ENCODE results near the gene PDGFRB.

Gene PDGFRB

GRCh38 chr5:150124111-150124557 is 31.5 kb downstream of the PDGFRB start:
- no peak overlapping the region for H3K4me3 ChIP-seq
- no peak overlapping the region for H3K9ac ChIP-seq (ENCODE audit: insufficient read length)
- no peaks in the 10 kb centered on the region for H3K9me3 ChIP-seq (ENCODE audit: low read depth, low read length)
- H3K27ac ChIP-seq, result no peak overlapping the region
- TF ChIP-seq FOXP2 (optimal IDR thresholded peaks at IDR 0.05; ENCODE audit: control extremely low read depth, extremely low read length, insufficient read depth) (no peak), EZH2 (IDR thresholded peaks at IDR 0.05) (no peak)
- no peak for DNase-seq (ENCODE audit: low read depth, low spot score)
- H3K36me3 ChIP-seq (ENCODE audit: insufficient read depth, low read length), result no peaks in the 10 kb centered on the region

- TF ChIP-seq POLR2AphosphoS5 (IDR thresholded peaks at IDR 0.05; ENCODE audit: borderline replicate concordance, low read depth, low read length) (no peak), EZH2 (IDR thresholded peaks at IDR 0.05) (no peak), FOXP2 (optimal IDR thresholded peaks at IDR 0.05; ENCODE audit: control extremely low read depth, extremely low read length, insufficient read depth) (no peak)
- no peaks in the 10 kb centered on the region for H3K9me3 ChIP-seq (ENCODE audit: low read depth, low read length)
- DNase-seq (ENCODE audit: low read depth, low spot score), result no peak
- H3K27ac ChIP-seq, result no peak overlapping the region
- no peak overlapping the region for H3K4me3 ChIP-seq
- no peaks in the 10 kb centered on the region for H3K36me3 ChIP-seq (ENCODE audit: insufficient read depth, low read length)
- no peak overlapping the region for H3K9ac ChIP-seq (ENCODE audit: insufficient read length)
Measured at GRCh38 chr5:150123542-150123941, 32.1 kb downstream of the PDGFRB start.

GRCh38 chr5:150122536-150123481 is 32.8 kb downstream of the PDGFRB start:
- Histone ChIP-seq H3K4me3 (no peak overlapping the region), H3K9me3 (ENCODE audit: low read depth, low read length) (no peaks in the 10 kb centered on the region), H3K27ac (no peak overlapping the region), H3K36me3 (ENCODE audit: insufficient read depth, low read length) (no peaks in the 10 kb centered on the region), H3K9ac (ENCODE audit: insufficient read length) (no peak overlapping the region)
- no peak for DNase-seq (ENCODE audit: low read depth, low spot score)
- TF ChIP-seq FOXP2 (optimal IDR thresholded peaks at IDR 0.05; ENCODE audit: control extremely low read depth, extremely low read length, insufficient read depth) (no peak), POLR2AphosphoS5 (IDR thresholded peaks at IDR 0.05; ENCODE audit: borderline replicate concordance, low read depth, low read length) (no peak), EZH2 (IDR thresholded peaks at IDR 0.05) (no peak)

DNA sequence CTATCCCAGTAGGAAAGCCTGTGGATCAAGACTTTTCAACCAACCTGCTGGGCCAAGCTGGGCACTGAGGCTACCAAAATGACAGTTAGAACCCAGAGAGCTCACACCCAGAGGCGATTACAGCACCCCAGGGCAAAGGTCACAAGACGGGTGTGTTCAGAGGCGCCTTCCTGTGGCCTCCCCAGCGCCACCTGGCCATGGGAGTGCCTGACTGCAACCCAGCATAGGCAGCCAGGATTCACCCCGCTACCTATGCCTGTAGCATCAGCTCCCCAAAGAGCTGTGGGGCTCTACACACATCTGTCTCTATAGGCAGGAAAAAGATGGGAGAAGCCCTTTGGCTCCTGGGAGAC is 33.5 kb downstream of the PDGFRB start:
- Histone ChIP-seq H3K36me3 (ENCODE audit: insufficient read depth, low read length) (no peaks in the 10 kb centered on the region), H3K9ac (ENCODE audit: insufficient read length) (no peak overlapping the region), H3K9me3 (ENCODE audit: low read depth, low read length) (no peaks in the 10 kb centered on the region), H3K4me3 (no peak overlapping the region), H3K27ac (no peak overlapping the region)
- TF ChIP-seq FOXP2 (optimal IDR thresholded peaks at IDR 0.05; ENCODE audit: control extremely low read depth, extremely low read length, insufficient read depth) (no peak), EZH2 (IDR thresholded peaks at IDR 0.05) (no peak), POLR2AphosphoS5 (IDR thresholded peaks at IDR 0.05; ENCODE audit: borderline replicate concordance, low read depth, low read length) (no peak)
- no peak for DNase-seq (ENCODE audit: low read depth, low spot score)

DNA sequence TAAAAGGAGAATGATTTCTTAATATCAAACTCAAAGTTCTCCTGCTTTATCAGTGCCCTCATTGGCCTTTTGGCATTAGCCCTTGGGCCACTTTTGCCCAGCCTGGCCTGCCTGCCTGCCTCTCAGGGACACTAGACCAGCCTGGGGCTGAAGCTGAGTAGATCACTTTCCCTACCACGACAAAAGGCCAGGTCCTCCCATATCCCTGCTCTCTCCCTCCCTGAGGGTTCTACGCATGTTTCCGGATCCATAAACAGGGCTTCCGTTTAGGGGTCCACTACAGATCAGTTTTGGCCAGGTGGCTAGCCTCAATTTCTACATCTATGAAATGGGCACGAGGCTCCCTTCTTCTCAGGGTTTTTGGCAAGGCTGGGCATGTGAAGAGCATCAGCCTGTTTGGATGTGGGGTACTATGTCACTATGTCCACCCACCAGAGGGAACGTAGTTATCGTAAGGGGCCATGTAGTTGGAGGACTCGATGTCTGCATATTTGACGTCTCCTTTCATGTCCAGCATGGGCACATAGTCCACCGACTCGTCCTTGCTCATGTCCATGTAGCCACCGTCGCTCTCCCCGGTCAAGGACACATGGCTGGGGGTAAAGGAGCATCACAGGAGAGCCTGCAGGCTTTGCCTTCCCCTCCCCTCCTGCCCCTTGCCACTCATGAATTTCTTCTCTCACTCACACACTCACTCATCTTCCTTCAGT is 34.0 kb downstream of the PDGFRB start:
- Histone ChIP-seq H3K27ac (no peak overlapping the region), H3K9ac (ENCODE audit: insufficient read length) (no peak overlapping the region), H3K36me3 (ENCODE audit: insufficient read depth, low read length) (no peaks in the 10 kb centered on the region), H3K4me3 (no peak overlapping the region), H3K9me3 (ENCODE audit: low read depth, low read length) (no peaks in the 10 kb centered on the region)
- TF ChIP-seq POLR2AphosphoS5 (IDR thresholded peaks at IDR 0.05; ENCODE audit: borderline replicate concordance, low read depth, low read length) (no peak), EZH2 (IDR thresholded peaks at IDR 0.05) (no peak), FOXP2 (optimal IDR thresholded peaks at IDR 0.05; ENCODE audit: control extremely low read depth, extremely low read length, insufficient read depth) (no peak)
- DNase-seq (ENCODE audit: low read depth, low spot score), result no peak

DNA sequence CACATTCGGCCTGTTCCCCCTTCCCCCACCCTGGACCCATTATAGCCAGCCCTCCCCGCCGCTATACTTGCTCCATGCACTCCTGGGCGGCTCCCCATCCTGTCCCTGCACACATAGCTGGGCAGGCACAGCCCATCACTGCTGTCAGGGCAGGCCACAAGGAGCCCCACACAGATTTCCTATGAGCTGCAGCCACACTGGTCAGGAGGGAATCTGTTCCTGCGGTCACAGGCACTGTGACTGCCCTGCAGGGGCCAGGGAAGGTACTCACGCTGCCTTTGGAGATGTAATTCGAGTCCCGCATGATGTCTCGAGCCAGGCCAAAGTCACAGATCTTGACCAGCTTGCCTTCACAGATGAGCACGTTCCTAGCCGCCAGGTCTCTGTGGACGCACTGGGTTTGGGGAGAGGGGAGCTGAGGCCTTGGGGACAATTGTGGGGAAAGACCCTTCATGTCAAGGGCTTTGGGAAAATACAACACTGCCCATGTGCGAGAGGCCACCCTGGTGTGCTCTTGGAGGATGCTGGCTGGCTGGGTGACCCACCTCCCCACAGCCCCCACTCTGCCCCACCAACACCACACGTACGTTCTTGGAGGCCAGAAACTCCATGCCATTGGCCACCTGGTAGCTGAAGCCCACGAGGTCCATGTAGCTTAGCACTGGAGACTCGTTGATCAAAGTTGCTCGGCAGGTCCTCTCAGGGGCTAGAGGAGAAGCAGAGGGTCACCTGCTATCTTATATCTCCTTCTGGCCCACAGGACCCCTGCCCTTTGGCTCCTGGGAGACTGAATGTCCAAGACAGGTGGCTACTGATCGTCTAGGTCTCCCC is 34.8 kb downstream of the PDGFRB start:
- Histone ChIP-seq H3K36me3 (ENCODE audit: insufficient read depth, low read length) (no peaks in the 10 kb centered on the region), H3K9ac (ENCODE audit: insufficient read length) (no peak overlapping the region), H3K4me3 (no peak overlapping the region), H3K27ac (no peak overlapping the region), H3K9me3 (ENCODE audit: low read depth, low read length) (no peaks in the 10 kb centered on the region)
- no peak for DNase-seq (ENCODE audit: low read depth, low spot score)
- TF ChIP-seq FOXP2 (optimal IDR thresholded peaks at IDR 0.05; ENCODE audit: control extremely low read depth, extremely low read length, insufficient read depth), result no peak
- TF ChIP-seq POLR2AphosphoS5 (IDR thresholded peaks at IDR 0.05; ENCODE audit: borderline replicate concordance, low read depth, low read length), result no peak
- no peak for TF ChIP-seq EZH2 (IDR thresholded peaks at IDR 0.05)

DNA sequence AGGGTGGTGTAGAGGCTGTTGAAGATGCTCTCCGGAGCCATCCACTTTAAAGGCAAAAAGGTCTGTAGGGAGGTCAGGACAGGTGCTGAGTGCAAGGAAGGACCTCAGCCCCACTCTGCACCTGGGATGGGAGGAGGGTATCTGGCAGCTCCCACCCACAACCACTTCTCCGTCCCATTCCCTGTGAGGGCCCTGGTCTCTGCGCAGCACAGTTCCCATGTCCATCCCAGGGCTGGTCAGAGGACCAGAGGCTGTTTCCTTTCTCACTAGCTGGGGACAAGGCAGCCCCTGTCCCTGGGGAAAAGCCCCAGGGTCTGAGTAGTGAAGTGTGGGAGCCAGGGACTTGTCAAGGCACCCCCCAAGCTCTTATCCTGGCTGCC is 35.6 kb downstream of the PDGFRB start:
- DNase-seq (ENCODE audit: low read depth, low spot score), result no peak
- H3K9ac ChIP-seq (ENCODE audit: insufficient read length), result no peak overlapping the region
- no peak overlapping the region for H3K27ac ChIP-seq
- H3K4me3 ChIP-seq, result no peak overlapping the region
- TF ChIP-seq POLR2AphosphoS5 (IDR thresholded peaks at IDR 0.05; ENCODE audit: borderline replicate concordance, low read depth, low read length) (no peak), EZH2 (IDR thresholded peaks at IDR 0.05) (no peak), FOXP2 (optimal IDR thresholded peaks at IDR 0.05; ENCODE audit: control extremely low read depth, extremely low read length, insufficient read depth) (no peak)
- no peaks in the 10 kb centered on the region for H3K36me3 ChIP-seq (ENCODE audit: insufficient read depth, low read length)
- no peaks in the 10 kb centered on the region for H3K9me3 ChIP-seq (ENCODE audit: low read depth, low read length)
